ENCODE results near the gene OSTN. TPM values are rescaled to one million over a fixed set of nuclear protein-coding genes. Genes with fewer than 3 reads are reported as not detected.

The OSTN gene
- total and polyA plus RNA-seq, 9 donors, result 0.02 to 0.43 (median 0.27) TPM; not detected in 5

DNA sequence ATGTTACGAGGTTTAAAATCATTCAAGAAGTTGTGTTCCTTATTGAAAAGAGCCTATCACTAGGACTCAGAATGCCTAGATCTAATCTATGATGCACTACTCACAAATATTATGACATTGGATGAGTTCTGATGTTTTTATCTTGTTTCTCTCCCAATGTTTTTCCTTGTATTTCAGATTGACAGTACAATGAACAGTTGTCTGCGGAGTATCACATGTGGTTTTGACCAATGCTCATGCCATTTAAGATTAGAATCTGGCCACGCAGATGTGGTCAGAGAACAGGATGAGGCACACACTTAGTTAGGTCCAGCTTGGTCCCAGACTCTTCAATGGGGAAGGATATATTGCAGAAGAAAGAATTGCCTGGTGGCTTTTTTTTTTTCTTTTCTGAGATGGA lies 104.6 kb downstream of the OSTN start:
- no peaks in the 10 kb centered on the region for H3K36me3 ChIP-seq
- H3K27ac ChIP-seq, result no peak overlapping the region
- H3K9me3 ChIP-seq, result no peaks in the 10 kb centered on the region
- intact Hi-C loops (cut with DNase I), result no loop called here
- no peaks in the 10 kb centered on the region for H3K27me3 ChIP-seq
- 78 to 87% (median 83%) methylated on average over 3 of the region's 3 CpGs for WGBS, 3 donors
- TF ChIP-seq EP300 (IDR thresholded peaks at IDR 0.05), result no peak
- no peaks in the 10 kb centered on the region for H3K4me1 ChIP-seq (ENCODE audit: insufficient read depth)
- H3K4me3 ChIP-seq, result no peak overlapping the region
- no peak for DNase-seq

DNA sequence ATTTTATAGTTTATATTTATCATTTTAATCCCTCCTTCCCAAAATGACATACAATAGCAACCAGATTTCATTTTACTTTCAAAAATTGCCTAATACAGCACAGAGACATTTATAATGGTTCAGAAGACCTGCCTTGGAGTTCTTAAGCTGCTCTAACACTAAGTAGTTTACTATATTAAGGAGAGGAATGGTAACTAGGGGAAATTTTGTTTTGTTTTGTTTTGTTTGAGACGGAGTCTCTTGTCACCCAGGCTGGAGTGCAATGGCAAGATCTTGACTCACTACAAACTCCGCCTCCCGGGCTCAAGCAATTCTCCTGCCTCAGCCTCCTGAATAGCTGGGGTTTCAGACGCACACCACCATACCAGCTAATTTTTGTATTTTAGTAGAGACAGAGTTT lies 107.4 kb downstream of the OSTN start:
- H3K9me3 ChIP-seq, result no peaks in the 10 kb centered on the region
- no peak for DNase-seq
- no peaks in the 10 kb centered on the region for H3K4me1 ChIP-seq (ENCODE audit: insufficient read depth)
- no peaks in the 10 kb centered on the region for H3K27me3 ChIP-seq
- WGBS, 3 donors, result 84 to 92% (median 86%) methylated on average over 4 of the region's 4 CpGs
- intact Hi-C loops (cut with DNase I), result no loop called here
- H3K27ac ChIP-seq, result no peak overlapping the region
- H3K4me3 ChIP-seq, result no peak overlapping the region
- no peaks in the 10 kb centered on the region for H3K36me3 ChIP-seq
- TF ChIP-seq, protein P1, sequence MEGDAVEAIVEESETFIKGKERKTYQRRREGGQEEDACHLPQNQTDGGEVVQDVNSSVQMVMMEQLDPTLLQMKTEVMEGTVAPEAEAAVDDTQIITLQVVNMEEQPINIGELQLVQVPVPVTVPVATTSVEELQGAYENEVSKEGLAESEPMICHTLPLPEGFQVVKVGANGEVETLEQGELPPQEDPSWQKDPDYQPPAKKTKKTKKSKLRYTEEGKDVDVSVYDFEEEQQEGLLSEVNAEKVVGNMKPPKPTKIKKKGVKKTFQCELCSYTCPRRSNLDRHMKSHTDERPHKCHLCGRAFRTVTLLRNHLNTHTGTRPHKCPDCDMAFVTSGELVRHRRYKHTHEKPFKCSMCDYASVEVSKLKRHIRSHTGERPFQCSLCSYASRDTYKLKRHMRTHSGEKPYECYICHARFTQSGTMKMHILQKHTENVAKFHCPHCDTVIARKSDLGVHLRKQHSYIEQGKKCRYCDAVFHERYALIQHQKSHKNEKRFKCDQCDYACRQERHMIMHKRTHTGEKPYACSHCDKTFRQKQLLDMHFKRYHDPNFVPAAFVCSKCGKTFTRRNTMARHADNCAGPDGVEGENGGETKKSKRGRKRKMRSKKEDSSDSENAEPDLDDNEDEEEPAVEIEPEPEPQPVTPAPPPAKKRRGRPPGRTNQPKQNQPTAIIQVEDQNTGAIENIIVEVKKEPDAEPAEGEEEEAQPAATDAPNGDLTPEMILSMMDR (IDR thresholded peaks at IDR 0.05), result no peak
- no peak for TF ChIP-seq EP300 (IDR thresholded peaks at IDR 0.05)
- no peak for TF ChIP-seq POLR2A (IDR thresholded peaks at IDR 0.05)

DNA sequence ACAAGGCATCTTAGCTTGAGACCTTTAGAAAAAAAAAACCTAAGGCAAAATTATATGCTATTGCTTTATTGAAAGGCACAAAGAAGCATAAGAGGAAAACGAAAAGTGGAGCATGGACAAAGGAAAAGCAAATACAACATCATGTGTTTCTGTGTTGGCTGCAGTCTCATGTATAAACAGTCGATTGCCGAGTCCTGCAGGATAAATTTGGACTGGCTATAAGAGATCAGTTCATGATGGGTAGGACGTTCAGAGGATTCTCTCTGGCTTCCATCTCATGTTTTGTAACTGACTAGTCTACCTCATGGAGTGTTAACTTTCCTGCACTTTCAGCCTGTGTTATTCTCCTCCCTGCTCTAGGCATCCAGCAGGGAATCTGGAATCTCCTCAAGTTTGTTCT lies 108.3 kb downstream of the OSTN start:
- no peak overlapping the region for H3K27ac ChIP-seq
- TF ChIP-seq, protein P1 (IDR thresholded peaks at IDR 0.05), result no peak
- TF ChIP-seq EP300 (IDR thresholded peaks at IDR 0.05) (no peak), POLR2A (IDR thresholded peaks at IDR 0.05) (no peak)
- WGBS, 3 donors, result 78 to 82% (median 82%) methylated on average over 4 of the region's 4 CpGs
- no peaks in the 10 kb centered on the region for H3K4me1 ChIP-seq (ENCODE audit: insufficient read depth)
- intact Hi-C loops (cut with DNase I), result no loop called here
- no peaks in the 10 kb centered on the region for H3K36me3 ChIP-seq
- no peaks in the 10 kb centered on the region for H3K27me3 ChIP-seq
- H3K9me3 ChIP-seq, result no peaks in the 10 kb centered on the region
- H3K4me3 ChIP-seq, result no peak overlapping the region
- DNase-seq, result no peak

DNA sequence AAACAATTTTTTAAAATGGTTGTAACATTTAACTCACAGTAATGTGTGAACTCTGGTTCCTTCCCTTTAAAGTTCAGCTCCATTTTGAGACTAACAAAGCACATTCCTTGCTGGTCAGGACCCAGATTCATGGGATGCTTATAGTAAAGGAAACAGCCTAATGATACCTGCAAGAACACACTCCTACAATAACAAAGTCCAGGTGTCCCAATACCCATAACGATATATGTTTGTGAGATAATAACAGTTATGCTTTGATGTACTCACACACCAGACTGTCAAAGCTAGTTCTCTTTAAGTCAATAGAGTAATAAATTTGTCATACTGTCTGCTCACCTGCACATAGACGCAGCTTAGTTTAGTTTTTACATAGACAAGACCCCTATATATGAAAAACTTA lies 114.3 kb downstream of the OSTN start:
- no peak for TF ChIP-seq POLR2A (IDR thresholded peaks at IDR 0.05)
- TF ChIP-seq EP300 (IDR thresholded peaks at IDR 0.05), result no peak
- TF ChIP-seq, protein P1 (IDR thresholded peaks at IDR 0.05), result no peak
- 68 to 79% (median 75%) methylated on average over 2 of the region's 2 CpGs for WGBS, 3 donors
- H3K9me3 ChIP-seq, result no peaks in the 10 kb centered on the region
- intact Hi-C loops (cut with DNase I), result no loop called here
- no peak overlapping the region for H3K4me3 ChIP-seq
- no peaks in the 10 kb centered on the region for H3K4me1 ChIP-seq (ENCODE audit: insufficient read depth)
- no peak for DNase-seq
- no peak overlapping the region for H3K27ac ChIP-seq
- H3K36me3 ChIP-seq, result no peaks in the 10 kb centered on the region
- no peaks in the 10 kb centered on the region for H3K27me3 ChIP-seq

DNA sequence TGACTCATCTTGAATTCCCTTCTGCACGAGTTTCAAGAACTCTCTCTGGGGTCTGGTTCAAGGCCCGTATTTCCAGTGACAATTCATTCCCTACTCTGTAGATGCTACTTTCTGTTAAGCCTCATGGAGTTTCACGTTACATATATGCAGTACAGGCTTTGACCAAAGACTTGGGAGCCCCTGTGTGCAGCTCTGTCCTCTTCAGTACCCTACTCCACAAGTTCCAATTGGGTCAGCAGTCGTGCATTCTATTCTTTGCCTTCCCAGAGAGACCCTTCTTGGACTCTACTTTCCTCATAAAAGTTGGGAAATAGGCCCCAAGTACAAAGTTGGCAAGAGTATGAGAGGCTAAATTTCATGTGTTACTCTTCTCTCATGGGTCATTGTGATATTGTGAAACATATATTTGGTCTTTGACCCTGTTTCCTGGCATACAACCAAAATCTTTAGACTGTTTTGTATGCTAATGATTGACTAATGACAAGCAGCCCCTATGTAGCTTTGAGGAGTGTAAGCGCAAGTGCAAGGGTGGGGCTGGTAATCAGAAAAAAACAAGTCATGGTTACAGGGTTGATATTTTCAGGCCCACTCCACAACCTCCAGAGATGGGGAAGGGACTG lies 115.2 kb downstream of the OSTN start:
- Histone ChIP-seq H3K4me1 (ENCODE audit: insufficient read depth) (no peaks in the 10 kb centered on the region), H3K4me3 (no peak overlapping the region), H3K27me3 (no peaks in the 10 kb centered on the region), H3K9me3 (no peaks in the 10 kb centered on the region), H3K27ac (no peak overlapping the region), H3K36me3 (no peaks in the 10 kb centered on the region)
- DNase-seq, result no peak
- WGBS, 3 donors, result 88 to 89% (median 88%) methylated on average over 5 of the region's 5 CpGs
- TF ChIP-seq POLR2A (IDR thresholded peaks at IDR 0.05), result no peak
- no peak for TF ChIP-seq EP300 (IDR thresholded peaks at IDR 0.05)
- TF ChIP-seq, protein P1 (IDR thresholded peaks at IDR 0.05), result no peak
- intact Hi-C loops (cut with DNase I), result no loop called here

All from ovary (tissue), 9 donors.